ENCODE results near the gene NUP188. TPM values are rescaled to one million over a fixed set of nuclear protein-coding genes. Genes with fewer than 3 reads are reported as not detected.

Gene NUP188
- polyA plus RNA-seq, 1 donor from 2014 or later, result 24.0 TPM

DNA sequence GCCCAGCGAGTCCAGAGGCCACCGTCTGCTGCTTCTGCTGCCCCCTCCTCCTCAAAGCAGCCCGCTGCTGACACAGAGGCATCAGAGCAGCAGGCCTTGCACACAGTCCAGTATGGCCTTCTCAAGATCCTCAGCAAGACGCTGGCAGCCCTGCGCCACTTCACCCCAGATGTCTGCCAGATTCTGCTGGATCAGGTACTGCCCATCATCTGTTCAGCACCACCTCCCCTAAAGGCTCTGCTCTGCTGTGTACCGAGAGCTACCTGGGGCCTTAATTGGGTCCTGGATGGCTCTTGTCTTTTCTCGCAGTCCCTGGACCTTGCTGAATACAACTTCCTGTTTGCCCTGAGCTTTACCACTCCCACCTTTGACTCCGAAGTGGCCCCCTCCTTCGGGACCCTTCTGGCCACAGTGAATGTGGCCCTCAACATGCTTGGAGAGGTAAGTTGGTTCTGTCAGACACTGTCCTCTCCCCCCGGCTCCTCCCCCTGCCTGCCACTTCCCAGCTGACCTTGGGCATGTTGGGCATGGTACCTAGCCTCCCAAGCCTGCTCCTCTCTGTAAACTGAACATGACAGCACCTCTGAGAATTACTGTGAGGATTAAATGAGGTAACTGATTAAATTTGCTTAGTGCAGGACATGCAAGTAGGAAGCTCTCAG, 58.0 kb downstream of the NUP188 start:
- no peaks in the 10 kb centered on the region for H3K36me3 ChIP-seq (ENCODE audit: insufficient read depth, low read length)
- H3F3A ChIP-seq (ENCODE audit: insufficient read depth, low read length, poor library complexity, severe bottlenecking), result no peaks in the 10 kb centered on the region
- no peak for TF ChIP-seq TAF1 (IDR thresholded peaks at IDR 0.05; ENCODE audit: low read depth)
- no peak for TF ChIP-seq SMC3 (conservative IDR thresholded peaks at IDR 0.05; ENCODE audit: poor library complexity)
- TF ChIP-seq, protein P1, sequence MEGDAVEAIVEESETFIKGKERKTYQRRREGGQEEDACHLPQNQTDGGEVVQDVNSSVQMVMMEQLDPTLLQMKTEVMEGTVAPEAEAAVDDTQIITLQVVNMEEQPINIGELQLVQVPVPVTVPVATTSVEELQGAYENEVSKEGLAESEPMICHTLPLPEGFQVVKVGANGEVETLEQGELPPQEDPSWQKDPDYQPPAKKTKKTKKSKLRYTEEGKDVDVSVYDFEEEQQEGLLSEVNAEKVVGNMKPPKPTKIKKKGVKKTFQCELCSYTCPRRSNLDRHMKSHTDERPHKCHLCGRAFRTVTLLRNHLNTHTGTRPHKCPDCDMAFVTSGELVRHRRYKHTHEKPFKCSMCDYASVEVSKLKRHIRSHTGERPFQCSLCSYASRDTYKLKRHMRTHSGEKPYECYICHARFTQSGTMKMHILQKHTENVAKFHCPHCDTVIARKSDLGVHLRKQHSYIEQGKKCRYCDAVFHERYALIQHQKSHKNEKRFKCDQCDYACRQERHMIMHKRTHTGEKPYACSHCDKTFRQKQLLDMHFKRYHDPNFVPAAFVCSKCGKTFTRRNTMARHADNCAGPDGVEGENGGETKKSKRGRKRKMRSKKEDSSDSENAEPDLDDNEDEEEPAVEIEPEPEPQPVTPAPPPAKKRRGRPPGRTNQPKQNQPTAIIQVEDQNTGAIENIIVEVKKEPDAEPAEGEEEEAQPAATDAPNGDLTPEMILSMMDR (IDR thresholded peaks at IDR 0.05; ENCODE audit: poor library complexity, severe bottlenecking), result no peak
- TF ChIP-seq RAD21 (conservative IDR thresholded peaks at IDR 0.05), result no peak
- TF ChIP-seq EZH2 (IDR thresholded peaks at IDR 0.05; ENCODE audit: borderline replicate concordance, insufficient read depth, low read length, poor library complexity, severe bottlenecking), result no peak
- H3K4me2 ChIP-seq (ENCODE audit: low read length), result no peak overlapping the region
- no peaks in the 10 kb centered on the region for H4K20me1 ChIP-seq (ENCODE audit: insufficient read depth)
- H3K9ac ChIP-seq (ENCODE audit: low read length), result no peak overlapping the region
- no peaks in the 10 kb centered on the region for H3K9me3 ChIP-seq (ENCODE audit: low read length)
- no peak overlapping the region for H3K4me3 ChIP-seq (ENCODE audit: low read length)
- H2AFZ ChIP-seq (ENCODE audit: low read depth, low read length), result no peak overlapping the region
- H3K79me2 ChIP-seq (replicated peaks; ENCODE audit: insufficient read depth, low read length), result no peaks in the 10 kb centered on the region
- H3K27me3 ChIP-seq (ENCODE audit: insufficient read depth, low read depth, low read length), result no peaks in the 10 kb centered on the region
- no peaks in the 10 kb centered on the region for H3K9me2 ChIP-seq (ENCODE audit: insufficient read depth, low read length)
- H3K27ac ChIP-seq (ENCODE audit: low read length), result no peak overlapping the region

DNA sequence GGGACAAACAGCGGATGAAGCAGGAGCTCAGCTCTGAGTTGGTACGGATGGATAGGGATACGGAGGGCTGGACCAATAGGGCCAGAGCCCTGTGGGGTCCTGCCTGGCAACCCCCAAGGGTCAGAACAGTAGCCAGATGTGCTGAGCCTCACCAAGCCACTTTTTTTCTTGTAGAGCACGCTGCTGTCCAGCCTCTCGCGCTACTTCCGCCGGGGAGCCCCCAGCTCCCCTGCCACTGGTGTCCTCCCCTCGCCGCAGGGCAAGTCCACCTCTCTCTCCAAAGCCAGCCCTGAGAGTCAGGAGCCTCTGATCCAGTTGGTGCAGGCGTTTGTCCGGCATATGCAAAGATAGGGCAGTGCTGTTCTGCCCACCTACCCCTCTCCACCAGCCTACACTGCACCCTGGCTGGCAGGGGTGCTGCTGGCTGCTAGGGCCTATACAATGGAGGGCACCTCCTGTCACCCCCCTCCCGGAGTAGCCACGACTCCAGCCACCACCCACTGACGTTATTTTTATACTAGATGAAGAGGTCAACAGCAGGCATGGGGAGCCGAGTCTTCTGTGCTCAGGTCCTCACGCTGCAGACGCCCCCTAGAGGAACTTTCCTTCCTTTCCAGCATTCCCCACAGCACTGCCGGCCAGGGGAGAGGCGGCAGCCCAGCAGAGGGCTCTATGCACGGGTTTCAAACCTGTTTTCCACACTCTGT, 59.0 kb downstream of the NUP188 start:
- H3K27ac ChIP-seq (ENCODE audit: low read length), result no peak overlapping the region
- no peaks in the 10 kb centered on the region for H3F3A ChIP-seq (ENCODE audit: insufficient read depth, low read length, poor library complexity, severe bottlenecking)
- H3K36me3 ChIP-seq (ENCODE audit: insufficient read depth, low read length), result no peaks in the 10 kb centered on the region
- no peaks in the 10 kb centered on the region for H3K79me2 ChIP-seq (replicated peaks; ENCODE audit: insufficient read depth, low read length)
- no peak overlapping the region for H2AFZ ChIP-seq (ENCODE audit: low read depth, low read length)
- H3K4me2 ChIP-seq (ENCODE audit: low read length), result no peak overlapping the region
- H3K9ac ChIP-seq (ENCODE audit: low read length), result no peak overlapping the region
- H3K9me3 ChIP-seq (ENCODE audit: low read length), result no peaks in the 10 kb centered on the region
- no peaks in the 10 kb centered on the region for H3K9me2 ChIP-seq (ENCODE audit: insufficient read depth, low read length)
- H3K27me3 ChIP-seq (ENCODE audit: insufficient read depth, low read depth, low read length), result no peaks in the 10 kb centered on the region
- peak; percentile 51 for TF ChIP-seq SMC3 (conservative IDR thresholded peaks at IDR 0.05; ENCODE audit: poor library complexity)
- TF ChIP-seq TAF1 (IDR thresholded peaks at IDR 0.05; ENCODE audit: low read depth), result no peak
- no peak for TF ChIP-seq MXI1 (conservative IDR thresholded peaks at IDR 0.05; ENCODE audit: poor library complexity, severe bottlenecking)
- TF ChIP-seq RAD21 (conservative IDR thresholded peaks at IDR 0.05), result peak; percentile 33
- TF ChIP-seq EP300 (conservative IDR thresholded peaks at IDR 0.05; ENCODE audit: poor library complexity, severe bottlenecking), result no peak
- TF ChIP-seq, protein P1 (IDR thresholded peaks at IDR 0.05; ENCODE audit: poor library complexity, severe bottlenecking), result peak; percentile 80
- TF ChIP-seq, protein P2, sequence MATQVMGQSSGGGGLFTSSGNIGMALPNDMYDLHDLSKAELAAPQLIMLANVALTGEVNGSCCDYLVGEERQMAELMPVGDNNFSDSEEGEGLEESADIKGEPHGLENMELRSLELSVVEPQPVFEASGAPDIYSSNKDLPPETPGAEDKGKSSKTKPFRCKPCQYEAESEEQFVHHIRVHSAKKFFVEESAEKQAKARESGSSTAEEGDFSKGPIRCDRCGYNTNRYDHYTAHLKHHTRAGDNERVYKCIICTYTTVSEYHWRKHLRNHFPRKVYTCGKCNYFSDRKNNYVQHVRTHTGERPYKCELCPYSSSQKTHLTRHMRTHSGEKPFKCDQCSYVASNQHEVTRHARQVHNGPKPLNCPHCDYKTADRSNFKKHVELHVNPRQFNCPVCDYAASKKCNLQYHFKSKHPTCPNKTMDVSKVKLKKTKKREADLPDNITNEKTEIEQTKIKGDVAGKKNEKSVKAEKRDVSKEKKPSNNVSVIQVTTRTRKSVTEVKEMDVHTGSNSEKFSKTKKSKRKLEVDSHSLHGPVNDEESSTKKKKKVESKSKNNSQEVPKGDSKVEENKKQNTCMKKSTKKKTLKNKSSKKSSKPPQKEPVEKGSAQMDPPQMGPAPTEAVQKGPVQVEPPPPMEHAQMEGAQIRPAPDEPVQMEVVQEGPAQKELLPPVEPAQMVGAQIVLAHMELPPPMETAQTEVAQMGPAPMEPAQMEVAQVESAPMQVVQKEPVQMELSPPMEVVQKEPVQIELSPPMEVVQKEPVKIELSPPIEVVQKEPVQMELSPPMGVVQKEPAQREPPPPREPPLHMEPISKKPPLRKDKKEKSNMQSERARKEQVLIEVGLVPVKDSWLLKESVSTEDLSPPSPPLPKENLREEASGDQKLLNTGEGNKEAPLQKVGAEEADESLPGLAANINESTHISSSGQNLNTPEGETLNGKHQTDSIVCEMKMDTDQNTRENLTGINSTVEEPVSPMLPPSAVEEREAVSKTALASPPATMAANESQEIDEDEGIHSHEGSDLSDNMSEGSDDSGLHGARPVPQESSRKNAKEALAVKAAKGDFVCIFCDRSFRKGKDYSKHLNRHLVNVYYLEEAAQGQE (IDR thresholded peaks at IDR 0.05; ENCODE audit: borderline replicate concordance), result no peak
- H3K4me3 ChIP-seq (ENCODE audit: low read length), result no peak overlapping the region
- H4K20me1 ChIP-seq (ENCODE audit: insufficient read depth), result no peaks in the 10 kb centered on the region
